Measurements from ENCODE around the gene CNTNAP2. TPM values are rescaled to one million over a fixed set of nuclear protein-coding genes. Genes with fewer than 3 reads are reported as not detected.
A peak's percentile ranks its signal among the peaks of the same experiment; 100 is the strongest.

Gene CNTNAP2
- total and polyA plus RNA-seq, 2 of the 13 experiments (the other 11 are each of a cell fraction or from before 2014, with no cell fraction given), result 0.40 to 0.42 TPM

DNA sequence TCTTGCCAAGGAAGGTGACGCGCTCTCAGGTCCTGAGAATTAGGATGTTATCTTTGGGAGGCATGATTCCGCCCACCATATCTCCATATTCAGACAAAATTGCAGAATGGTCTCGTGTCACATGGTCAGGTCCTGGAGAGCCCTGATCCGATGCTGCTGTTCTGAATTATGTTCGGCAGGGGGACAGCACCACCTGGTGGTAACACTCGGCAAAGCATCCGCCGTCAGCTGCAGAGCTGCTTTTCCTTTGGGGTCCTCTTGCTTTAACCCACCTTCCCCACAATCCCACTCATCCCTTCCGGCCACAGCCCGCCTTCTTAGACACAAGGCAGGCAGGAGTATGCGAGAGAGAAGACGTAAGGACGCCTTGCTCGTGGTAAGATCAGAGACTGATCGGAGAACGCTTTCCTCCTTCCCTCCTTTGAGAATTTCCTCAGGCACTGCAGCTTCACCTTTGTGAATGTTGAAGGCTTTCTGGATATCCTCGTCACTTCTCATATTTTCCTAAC is 2146.2 kb downstream of the CNTNAP2 start (continued):
- TF ChIP-seq, protein P1, sequence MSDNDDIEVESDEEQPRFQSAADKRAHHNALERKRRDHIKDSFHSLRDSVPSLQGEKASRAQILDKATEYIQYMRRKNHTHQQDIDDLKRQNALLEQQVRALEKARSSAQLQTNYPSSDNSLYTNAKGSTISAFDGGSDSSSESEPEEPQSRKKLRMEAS (IDR thresholded peaks at IDR 0.05), result 0 out of 2 replicates have a peak, but pooled peaks have one; percentile 17
- TF ChIP-seq ZNF788 (CRISPR knock-in tag; IDR thresholded peaks at IDR 0.05; ENCODE audit: borderline replicate concordance) (no peak), KDM2A (CRISPR knock-in tag; IDR thresholded peaks at IDR 0.05; ENCODE audit: borderline replicate concordance, low read depth) (peak; percentile 38; the same call in 1 of the 2 replicates), SMC3 (IDR thresholded peaks at IDR 0.05; ENCODE audit: low read length) (peak; percentile 45), ZSCAN12 (CRISPR knock-in tag; IDR thresholded peaks at IDR 0.05) (no peak), HIVEP1 (CRISPR knock-in tag; IDR thresholded peaks at IDR 0.05) (no peak), FLYWCH1 (CRISPR knock-in tag; IDR thresholded peaks at IDR 0.05) (no peak), MAFK (conservative IDR thresholded peaks at IDR 0.05 in 1 of 2, IDR thresholded peaks at IDR 0.05 in 1 of 2; ENCODE audit: low read length in 2 of 2) (no peak), SIX1 (CRISPR knock-in tag; IDR thresholded peaks at IDR 0.05; ENCODE audit: borderline replicate concordance) (no peak), ZNF891 (CRISPR knock-in tag; IDR thresholded peaks at IDR 0.05) (no peak), ZNF207 (IDR thresholded peaks at IDR 0.05; ENCODE audit: borderline replicate concordance) (no peak), ZKSCAN1 (IDR thresholded peaks at IDR 0.05; ENCODE audit: low read length) (0 out of 2 replicates have a peak, but pooled peaks have one; percentile 21), ZNF337 (CRISPR knock-in tag; IDR thresholded peaks at IDR 0.05; ENCODE audit: borderline replicate concordance, low read depth) (no peak), PRPF4 (IDR thresholded peaks at IDR 0.05; ENCODE audit: low read depth, low read length, poor library complexity, severe bottlenecking) (no peak), ZNF3 (CRISPR knock-in tag; IDR thresholded peaks at IDR 0.05) (no peak), XRCC5 (optimal IDR thresholded peaks at IDR 0.05; ENCODE audit: low read length) (peak; percentile 42), ZNF326 (CRISPR knock-in tag; IDR thresholded peaks at IDR 0.05; ENCODE audit: borderline replicate concordance) (no peak), ZNF333 (CRISPR knock-in tag; IDR thresholded peaks at IDR 0.05; ENCODE audit: borderline replicate concordance) (no peak)
- TF ChIP-seq, protein P2, sequence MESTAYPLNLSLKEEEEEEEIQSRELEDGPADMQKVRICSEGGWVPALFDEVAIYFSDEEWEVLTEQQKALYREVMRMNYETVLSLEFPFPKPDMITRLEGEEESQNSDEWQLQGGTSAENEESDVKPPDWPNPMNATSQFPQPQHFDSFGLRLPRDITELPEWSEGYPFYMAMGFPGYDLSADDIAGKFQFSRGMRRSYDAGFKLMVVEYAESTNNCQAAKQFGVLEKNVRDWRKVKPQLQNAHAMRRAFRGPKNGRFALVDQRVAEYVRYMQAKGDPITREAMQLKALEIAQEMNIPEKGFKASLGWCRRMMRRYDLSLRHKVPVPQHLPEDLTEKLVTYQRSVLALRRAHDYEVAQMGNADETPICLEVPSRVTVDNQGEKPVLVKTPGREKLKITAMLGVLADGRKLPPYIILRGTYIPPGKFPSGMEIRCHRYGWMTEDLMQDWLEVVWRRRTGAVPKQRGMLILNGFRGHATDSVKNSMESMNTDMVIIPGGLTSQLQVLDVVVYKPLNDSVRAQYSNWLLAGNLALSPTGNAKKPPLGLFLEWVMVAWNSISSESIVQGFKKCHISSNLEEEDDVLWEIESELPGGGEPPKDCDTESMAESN (CRISPR knock-in tag; conservative IDR thresholded peaks at IDR 0.05), result 0 out of 2 replicates have a peak, but pooled peaks have one; percentile 36
- TF ChIP-seq, protein P3, sequence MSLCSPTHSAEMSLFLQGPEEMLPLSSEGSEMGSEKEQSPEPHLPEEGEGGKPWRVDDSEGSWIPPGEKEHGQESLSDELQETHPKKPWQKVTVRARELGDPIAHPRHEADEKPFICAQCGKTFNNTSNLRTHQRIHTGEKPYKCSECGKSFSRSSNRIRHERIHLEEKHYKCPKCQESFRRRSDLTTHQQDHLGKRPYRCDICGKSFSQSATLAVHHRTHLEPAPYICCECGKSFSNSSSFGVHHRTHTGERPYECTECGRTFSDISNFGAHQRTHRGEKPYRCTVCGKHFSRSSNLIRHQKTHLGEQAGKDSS (CRISPR knock-in tag; IDR thresholded peaks at IDR 0.05; ENCODE audit: borderline replicate concordance, low read depth), result no peak
- TF ChIP-seq, protein P4, sequence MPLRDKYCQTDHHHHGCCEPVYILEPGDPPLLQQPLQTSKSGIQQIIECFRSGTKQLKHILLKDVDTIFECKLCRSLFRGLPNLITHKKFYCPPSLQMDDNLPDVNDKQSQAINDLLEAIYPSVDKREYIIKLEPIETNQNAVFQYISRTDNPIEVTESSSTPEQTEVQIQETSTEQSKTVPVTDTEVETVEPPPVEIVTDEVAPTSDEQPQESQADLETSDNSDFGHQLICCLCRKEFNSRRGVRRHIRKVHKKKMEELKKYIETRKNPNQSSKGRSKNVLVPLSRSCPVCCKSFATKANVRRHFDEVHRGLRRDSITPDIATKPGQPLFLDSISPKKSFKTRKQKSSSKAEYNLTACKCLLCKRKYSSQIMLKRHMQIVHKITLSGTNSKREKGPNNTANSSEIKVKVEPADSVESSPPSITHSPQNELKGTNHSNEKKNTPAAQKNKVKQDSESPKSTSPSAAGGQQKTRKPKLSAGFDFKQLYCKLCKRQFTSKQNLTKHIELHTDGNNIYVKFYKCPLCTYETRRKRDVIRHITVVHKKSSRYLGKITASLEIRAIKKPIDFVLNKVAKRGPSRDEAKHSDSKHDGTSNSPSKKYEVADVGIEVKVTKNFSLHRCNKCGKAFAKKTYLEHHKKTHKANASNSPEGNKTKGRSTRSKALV (CRISPR knock-in tag; IDR thresholded peaks at IDR 0.05), result no peak
